Activated naive CD8-positive, alpha-beta T cell treated with anti-CD3 and anti-CD28 coated beads, Interleukin-2, amount 50 U/mL, for 24 hours (primary cell): ENCODE measurements around the gene PDXP.

ENCODE experiments used
- ATAC-seq: fragments of 150-1000 bp; cut with Tn5 transposase; one replicate; pipeline ENCODE4 v1.10.0; 2021
- DNase-seq: peaks from one replicate; pipeline ENCODE4 v3.0.0; 2021
- H3K27ac Mint-ChIP-seq: one replicate; pipeline ENCODE4 v1.8.0; 2021; ENCODE audit warnings: mild to moderate bottlenecking, mixed read lengths
- H3K27me3 Mint-ChIP-seq: one replicate; pipeline ENCODE4 v1.8.0; 2021; ENCODE audit warnings: mixed read lengths
- H3K36me3 Mint-ChIP-seq: one replicate; pipeline ENCODE4 v1.8.0; 2021; ENCODE audit warnings: low read depth, mixed read lengths
- H3K4me1 Mint-ChIP-seq: one replicate; pipeline ENCODE4 v1.8.0; 2021; ENCODE audit warnings: mixed read lengths
- H3K4me3 Mint-ChIP-seq: one replicate; pipeline ENCODE4 v1.8.0; 2021; ENCODE audit warnings: mild to moderate bottlenecking, moderate library complexity, mixed read lengths
- H3K9me3 Mint-ChIP-seq: one replicate; pipeline ENCODE4 v1.8.0; 2021; ENCODE audit warnings: mixed read lengths

PDXP gene

GRCh38 chr22:37624017-37624365, 34.5 kb upstream of the PDXP start:
- Mint-ChIP-seq H3K4me3 (no peak overlapping the region), H3K36me3 (peaks cover 14% of the 10 kb centered on the region), H3K9me3 (no peaks in the 10 kb centered on the region), H3K27ac (no peak overlapping the region), H3K4me1 (peaks cover 50% of the 10 kb centered on the region), H3K27me3 (no peaks in the 10 kb centered on the region)
- DNase-seq (no peak), ATAC-seq (no peak)

DNA sequence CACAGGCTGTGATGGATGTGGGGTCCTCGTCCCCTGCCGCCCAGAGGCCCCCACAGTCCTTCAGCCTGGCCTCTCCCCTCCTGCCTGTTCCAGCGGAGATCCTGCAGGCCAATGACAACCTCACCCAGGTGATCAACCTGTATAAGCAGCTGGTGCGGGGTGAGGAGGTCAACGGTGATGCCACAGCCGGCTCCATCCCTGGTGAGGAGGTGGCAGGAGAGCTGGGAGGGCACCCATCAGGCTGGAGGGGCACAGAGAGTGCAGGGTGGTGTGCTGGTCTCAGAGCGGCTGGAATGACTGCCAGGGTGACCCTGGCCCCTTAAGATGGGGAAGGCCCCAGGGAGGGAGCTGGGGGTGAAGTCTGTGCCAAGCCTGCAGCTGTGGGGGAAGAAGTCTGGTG, 33.6 kb upstream of the PDXP start:
- ATAC-seq (no peak), DNase-seq (no peak)
- peak overlapping the region; percentile 71 for H3K27ac Mint-ChIP-seq
- peaks cover 50% of the 10 kb centered on the region for H3K4me1 Mint-ChIP-seq
- no peaks in the 10 kb centered on the region for H3K9me3 Mint-ChIP-seq
- H3K36me3 Mint-ChIP-seq: peaks cover 14% of the 10 kb centered on the region
- H3K27me3 Mint-ChIP-seq: no peaks in the 10 kb centered on the region
- no peak overlapping the region for H3K4me3 Mint-ChIP-seq

DNA sequence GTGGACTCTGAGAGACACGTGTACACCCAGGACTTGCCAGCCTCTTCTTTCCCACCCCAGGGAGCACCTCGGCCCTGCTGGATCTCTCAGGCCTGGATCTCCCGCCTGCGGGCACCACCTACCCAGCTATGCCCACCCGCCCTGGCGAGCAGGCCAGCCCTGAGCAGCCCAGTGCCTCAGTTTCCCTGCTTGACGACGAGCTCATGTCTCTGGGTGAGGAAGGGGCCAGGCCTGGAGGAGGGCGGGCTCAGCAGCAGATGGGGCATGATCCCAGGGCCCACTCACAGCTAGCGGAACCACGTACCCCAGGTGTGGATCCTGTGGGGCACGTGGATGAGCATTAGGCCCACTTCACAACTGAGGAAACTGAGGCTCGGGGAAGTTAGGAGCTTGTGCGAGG, 32.8 kb upstream of the PDXP start:
- Mint-ChIP-seq H3K27ac (peak overlapping the region; percentile 71), H3K9me3 (no peaks in the 10 kb centered on the region), H3K4me1 (peaks cover 50% of the 10 kb centered on the region), H3K4me3 (no peak overlapping the region), H3K36me3 (peaks cover 13% of the 10 kb centered on the region), H3K27me3 (no peaks in the 10 kb centered on the region)
- DNase-seq: no peak
- no peak for ATAC-seq

GRCh38 chr22:37626144-37626543, 32.4 kb upstream of the PDXP start:
- DNase-seq (no peak), ATAC-seq (no peak)
- peak overlapping the region; percentile 71 for H3K27ac Mint-ChIP-seq
- peaks cover 50% of the 10 kb centered on the region for H3K4me1 Mint-ChIP-seq
- H3K27me3 Mint-ChIP-seq: no peaks in the 10 kb centered on the region
- no peak overlapping the region for H3K4me3 Mint-ChIP-seq
- H3K9me3 Mint-ChIP-seq: no peaks in the 10 kb centered on the region
- H3K36me3 Mint-ChIP-seq: peaks cover 13% of the 10 kb centered on the region

- H3K4me3 Mint-ChIP-seq: peak overlapping the region; percentile 28
- no peaks in the 10 kb centered on the region for H3K27me3 Mint-ChIP-seq
- no peak for ATAC-seq
- peaks cover 13% of the 10 kb centered on the region for H3K36me3 Mint-ChIP-seq
- DNase-seq: no peak
- peak overlapping the region; percentile 83 for H3K27ac Mint-ChIP-seq
- H3K9me3 Mint-ChIP-seq: no peaks in the 10 kb centered on the region
- peaks cover 53% of the 10 kb centered on the region for H3K4me1 Mint-ChIP-seq
These were observed 31.9 kb upstream of the PDXP start for GRCh38 chr22:37626556-37627075.

- H3K36me3 Mint-ChIP-seq: peaks cover 13% of the 10 kb centered on the region
- H3K27me3 Mint-ChIP-seq: no peaks in the 10 kb centered on the region
These were observed 31.4 kb upstream of the PDXP start for GRCh38 chr22:37627121-37627520.

DNA sequence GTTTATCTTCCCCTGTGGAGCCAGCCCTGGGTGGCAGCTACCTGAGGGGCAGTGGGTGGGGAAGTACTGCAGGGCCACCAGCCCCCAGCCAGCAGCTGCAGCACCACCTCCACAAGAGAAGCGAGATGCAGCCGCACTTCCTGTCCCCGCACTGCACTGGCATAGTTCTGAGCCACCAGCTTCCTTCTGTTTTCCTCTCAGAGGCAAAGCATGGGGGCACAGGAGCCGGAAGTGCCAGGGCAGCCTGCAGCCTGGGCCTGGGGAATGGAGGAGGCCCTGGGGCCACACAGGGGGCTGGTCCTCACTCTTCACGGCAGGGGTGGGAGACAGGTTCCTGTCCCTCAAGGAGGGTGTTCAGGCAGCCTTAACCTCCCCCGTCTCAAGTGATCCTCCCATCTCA, 31.0 kb upstream of the PDXP start:
- no peaks in the 10 kb centered on the region for H3K27me3 Mint-ChIP-seq
- peaks cover 62% of the 10 kb centered on the region for H3K4me1 Mint-ChIP-seq
- peak overlapping the region; percentile 83 for H3K27ac Mint-ChIP-seq
- DNase-seq: peak; percentile 50
- peaks cover 13% of the 10 kb centered on the region for H3K36me3 Mint-ChIP-seq
- H3K4me3 Mint-ChIP-seq: peak overlapping the region; percentile 28
- H3K9me3 Mint-ChIP-seq: no peaks in the 10 kb centered on the region
- ATAC-seq: peak; percentile 44

More at GRCh38 chr22:37627121-37627520, 31.4 kb upstream of the PDXP start:
- Mint-ChIP-seq H3K9me3 (no peaks in the 10 kb centered on the region), H3K4me3 (peak overlapping the region; percentile 28), H3K27ac (peak overlapping the region; percentile 83), H3K4me1 (peaks cover 58% of the 10 kb centered on the region)
- DNase-seq: no peak
- ATAC-seq: no peak

DNA sequence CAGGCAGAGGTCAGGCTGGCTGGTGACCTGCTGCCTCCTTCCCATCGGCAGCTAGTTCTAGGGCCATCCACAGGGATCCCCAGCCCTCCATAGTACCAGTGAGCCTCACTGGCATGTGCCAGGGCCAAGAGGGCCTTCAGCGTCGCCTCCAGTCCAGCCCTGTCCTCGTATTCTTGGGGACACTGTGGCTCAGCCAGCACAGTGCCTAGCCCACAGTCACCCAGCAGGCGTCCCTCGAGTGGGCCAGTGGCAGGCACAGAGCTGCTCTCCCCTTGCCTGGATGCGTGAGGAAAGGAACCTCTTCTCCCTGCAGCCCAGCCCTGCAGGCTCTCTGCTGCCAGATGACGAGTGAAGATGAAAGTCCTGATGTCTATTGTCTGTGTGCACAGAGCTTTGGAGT, 29.7 kb upstream of the PDXP start:
- Mint-ChIP-seq H3K4me3 (no peak overlapping the region), H3K9me3 (no peaks in the 10 kb centered on the region), H3K27ac (peak overlapping the region; percentile 52), H3K27me3 (no peaks in the 10 kb centered on the region), H3K4me1 (peaks cover 67% of the 10 kb centered on the region), H3K36me3 (peaks cover 8% of the 10 kb centered on the region)
- DNase-seq: no peak
- no peak for ATAC-seq

DNA sequence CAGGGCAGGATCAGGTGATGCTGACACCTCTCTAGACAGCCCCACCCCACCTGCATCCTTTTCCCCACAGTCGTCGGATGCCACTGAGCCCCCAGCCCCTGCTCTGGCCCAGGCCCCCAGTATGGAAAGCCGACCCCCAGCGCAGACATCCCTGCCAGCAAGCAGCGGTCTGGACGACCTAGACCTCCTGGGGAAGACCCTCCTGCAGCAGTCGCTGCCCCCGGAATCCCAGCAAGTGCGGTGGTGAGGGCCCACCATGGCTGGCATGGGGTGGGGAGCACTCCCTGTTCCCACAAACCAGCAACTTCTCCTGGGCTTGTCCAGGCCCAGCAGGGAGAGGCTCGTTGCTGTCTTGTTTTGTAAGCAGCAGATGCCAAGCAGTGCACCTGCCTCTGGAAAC, 28.6 kb upstream of the PDXP start:
- H3K27ac Mint-ChIP-seq: no peak overlapping the region
- peaks cover 70% of the 10 kb centered on the region for H3K4me1 Mint-ChIP-seq
- no peaks in the 10 kb centered on the region for H3K9me3 Mint-ChIP-seq

DNA sequence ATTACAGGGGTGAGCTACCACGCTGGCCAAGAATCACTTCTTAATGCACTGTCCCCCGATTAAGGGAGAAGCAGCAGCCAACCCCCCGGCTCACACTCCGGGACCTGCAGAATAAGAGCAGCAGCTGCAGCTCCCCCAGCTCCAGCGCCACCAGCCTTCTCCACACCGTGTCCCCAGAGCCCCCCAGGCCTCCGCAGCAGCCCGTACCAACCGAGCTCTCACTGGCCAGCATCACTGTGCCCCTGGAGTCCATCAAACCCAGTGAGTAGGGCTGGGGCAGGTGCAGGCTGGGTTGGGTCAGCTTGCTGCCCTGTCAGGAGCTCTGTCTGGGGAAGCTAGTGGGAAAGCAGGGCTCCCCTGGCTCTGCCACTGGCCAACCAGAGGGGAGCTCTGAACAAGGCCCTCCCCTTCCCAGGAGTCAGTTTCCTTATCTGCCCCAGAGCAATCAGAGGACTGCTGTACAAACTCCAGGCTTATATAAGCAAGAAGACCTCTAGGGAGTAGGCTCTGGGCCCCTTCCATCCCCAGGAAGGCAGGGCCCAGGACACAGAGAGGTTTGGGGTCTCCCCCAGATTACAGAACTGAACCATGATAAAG, 27.6 kb upstream of the PDXP start:
- Mint-ChIP-seq H3K4me1 (peaks cover 70% of the 10 kb centered on the region), H3K4me3 (no peak overlapping the region), H3K27me3 (no peaks in the 10 kb centered on the region), H3K36me3 (peaks cover 4% of the 10 kb centered on the region), H3K9me3 (no peaks in the 10 kb centered on the region), H3K27ac (peak overlapping the region; percentile 69)
- no peak for ATAC-seq
- DNase-seq: no peak

More for the DNA sequence above, 28.6 kb upstream of the PDXP start:
- peaks cover 4% of the 10 kb centered on the region for H3K36me3 Mint-ChIP-seq
- no peak overlapping the region for H3K4me3 Mint-ChIP-seq
- no peak for ATAC-seq
- H3K27me3 Mint-ChIP-seq: no peaks in the 10 kb centered on the region
- DNase-seq: no peak

- DNase-seq (no peak), ATAC-seq (no peak)
- H3K9me3 Mint-ChIP-seq: no peaks in the 10 kb centered on the region
- H3K27ac Mint-ChIP-seq: peak overlapping the region; percentile 69
- peaks cover 70% of the 10 kb centered on the region for H3K4me1 Mint-ChIP-seq
- no peaks in the 10 kb centered on the region for H3K27me3 Mint-ChIP-seq
- peak overlapping the region; percentile 43 for H3K4me3 Mint-ChIP-seq
- peaks cover 4% of the 10 kb centered on the region for H3K36me3 Mint-ChIP-seq
These were observed 26.9 kb upstream of the PDXP start for GRCh38 chr22:37631448-37632173.

GRCh38 chr22:37632174-37633088, 26.1 kb upstream of the PDXP start:
- H3K4me3 Mint-ChIP-seq: peak overlapping the region; percentile 65
- peaks cover 70% of the 10 kb centered on the region for H3K4me1 Mint-ChIP-seq
- DNase-seq (peak; percentile 57), ATAC-seq (peak; percentile 4)
- H3K27ac Mint-ChIP-seq: peak overlapping the region; percentile 85
- H3K9me3 Mint-ChIP-seq: no peaks in the 10 kb centered on the region
- no peaks in the 10 kb centered on the region for H3K27me3 Mint-ChIP-seq
- H3K36me3 Mint-ChIP-seq: peaks cover 4% of the 10 kb centered on the region

GRCh38 chr22:37633089-37633624, 25.4 kb upstream of the PDXP start:
- H3K27me3 Mint-ChIP-seq: no peaks in the 10 kb centered on the region
- DNase-seq (peak; percentile 73), ATAC-seq (peak; percentile 57)
- peak overlapping the region; percentile 85 for H3K27ac Mint-ChIP-seq
- peak overlapping the region; percentile 65 for H3K4me3 Mint-ChIP-seq
- peaks cover 2% of the 10 kb centered on the region for H3K36me3 Mint-ChIP-seq
- peaks cover 70% of the 10 kb centered on the region for H3K4me1 Mint-ChIP-seq
- no peaks in the 10 kb centered on the region for H3K9me3 Mint-ChIP-seq

- H3K9me3 Mint-ChIP-seq: no peaks in the 10 kb centered on the region
These were observed 24.7 kb upstream of the PDXP start for GRCh38 chr22:37633625-37634416.

More at GRCh38 chr22:37633625-37634416, 24.7 kb upstream of the PDXP start:
- ATAC-seq (peak; percentile 82), DNase-seq (peak; percentile 83)
- no peaks in the 10 kb centered on the region for H3K27me3 Mint-ChIP-seq
- H3K36me3 Mint-ChIP-seq: peaks cover 2% of the 10 kb centered on the region
- H3K27ac Mint-ChIP-seq: peak overlapping the region; percentile 86
- peaks cover 72% of the 10 kb centered on the region for H3K4me1 Mint-ChIP-seq
- H3K4me3 Mint-ChIP-seq: peak overlapping the region; percentile 73
